ENCODE data around the gene TMEM178A.
"Not testable (repeated sequence)": the region's sequence is repeated elsewhere in the genome, so short reads cannot be mapped to it uniquely, and the experiment has no call there.

The TMEM178A gene

GRCh38 chr2:39665811-39666490 is at the start of gene TMEM178A:
TSS of gene TMEM178A (plus strand) at chr2:39665917. CDS start at chr2:39665975, 58 bp downstream.
- H3K27me3 ChIP-seq (ENCODE audit: insufficient read depth, low read length) = peaks cover 50% of the 10 kb centered on the region
- no peaks in the 10 kb centered on the region for H3K9me3 ChIP-seq (ENCODE audit: insufficient read depth, low read depth, low read length)
- peak within 1 kb of the TSS; percentile 64; the same call in 1 of the 2 replicates for H3K9ac ChIP-seq (ENCODE audit: low read depth, low read length)
- H3K36me3 ChIP-seq (ENCODE audit: insufficient read depth, low read depth, low read length) = no peaks in the 10 kb centered on the region
- no peak within 1 kb of the TSS for H3K27ac ChIP-seq (ENCODE audit: low read length)
- H3K4me3 ChIP-seq (ENCODE audit: low read length) = peak within 1 kb of the TSS; percentile 87
- peaks cover 13% of the 10 kb centered on the region for H3K4me1 ChIP-seq (ENCODE audit: insufficient read depth, low read length)

GRCh38 chr2:39618236-39618635 is 47.5 kb upstream of the TMEM178A start:
- Histone ChIP-seq H3K36me3 (ENCODE audit: insufficient read depth, low read depth, low read length) (no peaks in the 10 kb centered on the region), H3K9me3 (ENCODE audit: insufficient read depth, low read depth, low read length) (no peaks in the 10 kb centered on the region), H3K9ac (ENCODE audit: low read depth, low read length) (no peak overlapping the region)

GRCh38 chr2:39618736-39619135 is 47.0 kb upstream of the TMEM178A start:
- no peaks in the 10 kb centered on the region for H3K27me3 ChIP-seq (ENCODE audit: insufficient read depth, low read length)
- H3K36me3 ChIP-seq (ENCODE audit: insufficient read depth, low read depth, low read length) = no peaks in the 10 kb centered on the region
- H3K9me3 ChIP-seq (ENCODE audit: insufficient read depth, low read depth, low read length) = no peaks in the 10 kb centered on the region
- H3K27ac ChIP-seq (ENCODE audit: low read length) = no peak overlapping the region
- H3K4me3 ChIP-seq (ENCODE audit: low read length) = no peak overlapping the region
- H3K9ac ChIP-seq (ENCODE audit: low read depth, low read length) = no peak overlapping the region
- no peaks in the 10 kb centered on the region for H3K4me1 ChIP-seq (ENCODE audit: insufficient read depth, low read length)

More at GRCh38 chr2:39618236-39618635, 47.5 kb upstream of the TMEM178A start:
- Histone ChIP-seq H3K27me3 (ENCODE audit: insufficient read depth, low read length) (no peaks in the 10 kb centered on the region), H3K27ac (ENCODE audit: low read length) (no peak overlapping the region), H3K4me1 (ENCODE audit: insufficient read depth, low read length) (no peaks in the 10 kb centered on the region), H3K4me3 (ENCODE audit: low read length) (no peak overlapping the region)

GRCh38 chr2:39620067-39620466 is 45.6 kb upstream of the TMEM178A start:
- H3K36me3 ChIP-seq (ENCODE audit: insufficient read depth, low read depth, low read length) = no peaks in the 10 kb centered on the region
- H3K4me1 ChIP-seq (ENCODE audit: insufficient read depth, low read length) = no peaks in the 10 kb centered on the region
- H3K9me3 ChIP-seq (ENCODE audit: insufficient read depth, low read depth, low read length) = no peaks in the 10 kb centered on the region
- H3K4me3 ChIP-seq (ENCODE audit: low read length) = no peak overlapping the region
- no peaks in the 10 kb centered on the region for H3K27me3 ChIP-seq (ENCODE audit: insufficient read depth, low read length)
- no peak overlapping the region for H3K9ac ChIP-seq (ENCODE audit: low read depth, low read length)
- no peak overlapping the region for H3K27ac ChIP-seq (ENCODE audit: low read length)

- Histone ChIP-seq H3K4me1 (ENCODE audit: insufficient read depth, low read length) (peaks cover 6% of the 10 kb centered on the region; the same call in 1 of the 2 replicates), H3K27me3 (ENCODE audit: insufficient read depth, low read length) (no peaks in the 10 kb centered on the region), H3K36me3 (ENCODE audit: insufficient read depth, low read depth, low read length) (no peaks in the 10 kb centered on the region), H3K27ac (ENCODE audit: low read length) (no peak overlapping the region), H3K9me3 (ENCODE audit: insufficient read depth, low read depth, low read length) (no peaks in the 10 kb centered on the region), H3K9ac (ENCODE audit: low read depth, low read length) (no peak overlapping the region), H3K4me3 (ENCODE audit: low read length) (no peak overlapping the region)
These were observed 44.1 kb upstream of the TMEM178A start for GRCh38 chr2:39621596-39621995.

- Histone ChIP-seq H3K4me1 (ENCODE audit: insufficient read depth, low read length) (peaks cover 6% of the 10 kb centered on the region; the same call in 1 of the 2 replicates), H3K4me3 (ENCODE audit: low read length) (no peak overlapping the region), H3K9ac (ENCODE audit: low read depth, low read length) (no peak overlapping the region), H3K27me3 (ENCODE audit: insufficient read depth, low read length) (no peaks in the 10 kb centered on the region), H3K9me3 (ENCODE audit: insufficient read depth, low read depth, low read length) (no peaks in the 10 kb centered on the region), H3K36me3 (ENCODE audit: insufficient read depth, low read depth, low read length) (no peaks in the 10 kb centered on the region), H3K27ac (ENCODE audit: low read length) (no peak overlapping the region)
These were observed 42.9 kb upstream of the TMEM178A start for GRCh38 chr2:39622860-39623259.

- no peaks in the 10 kb centered on the region for H3K27me3 ChIP-seq (ENCODE audit: insufficient read depth, low read length)
- no peak overlapping the region for H3K27ac ChIP-seq (ENCODE audit: low read length)
- H3K4me1 ChIP-seq (ENCODE audit: insufficient read depth, low read length) = peaks cover 6% of the 10 kb centered on the region; the same call in 1 of the 2 replicates
- no peaks in the 10 kb centered on the region for H3K36me3 ChIP-seq (ENCODE audit: insufficient read depth, low read depth, low read length)
- H3K9ac ChIP-seq (ENCODE audit: low read depth, low read length) = no peak overlapping the region
- no peaks in the 10 kb centered on the region for H3K9me3 ChIP-seq (ENCODE audit: insufficient read depth, low read depth, low read length)
- H3K4me3 ChIP-seq (ENCODE audit: low read length) = no peak overlapping the region
These were observed 41.8 kb upstream of the TMEM178A start for GRCh38 chr2:39623917-39624316.

GRCh38 chr2:39625193-39625926 is 40.4 kb upstream of the TMEM178A start:
- Histone ChIP-seq H3K27ac (ENCODE audit: low read length) (no peak overlapping the region), H3K36me3 (ENCODE audit: insufficient read depth, low read depth, low read length) (no peaks in the 10 kb centered on the region), H3K9ac (ENCODE audit: low read depth, low read length) (no peak overlapping the region), H3K9me3 (ENCODE audit: insufficient read depth, low read depth, low read length) (peaks cover 4% of the 10 kb centered on the region), H3K4me3 (ENCODE audit: low read length) (no peak overlapping the region), H3K27me3 (ENCODE audit: insufficient read depth, low read length) (no peaks in the 10 kb centered on the region), H3K4me1 (ENCODE audit: insufficient read depth, low read length) (peaks cover 6% of the 10 kb centered on the region; the same call in 1 of the 2 replicates)

GRCh38 chr2:39625927-39626270 is 39.8 kb upstream of the TMEM178A start:
- no peaks in the 10 kb centered on the region for H3K36me3 ChIP-seq (ENCODE audit: insufficient read depth, low read depth, low read length)
- H3K9ac ChIP-seq (ENCODE audit: low read depth, low read length) = no peak overlapping the region
- H3K4me3 ChIP-seq (ENCODE audit: low read length) = no peak overlapping the region
- peaks cover 4% of the 10 kb centered on the region for H3K9me3 ChIP-seq (ENCODE audit: insufficient read depth, low read depth, low read length)
- H3K27me3 ChIP-seq (ENCODE audit: insufficient read depth, low read length) = no peaks in the 10 kb centered on the region
- H3K27ac ChIP-seq (ENCODE audit: low read length) = no peak overlapping the region
- H3K4me1 ChIP-seq (ENCODE audit: insufficient read depth, low read length) = peaks cover 6% of the 10 kb centered on the region; the same call in 1 of the 2 replicates

GRCh38 chr2:39628346-39628745 is 37.4 kb upstream of the TMEM178A start:
- H3K4me3 ChIP-seq (ENCODE audit: low read length); H3K36me3 ChIP-seq (ENCODE audit: insufficient read depth, low read depth, low read length); H3K9ac ChIP-seq (ENCODE audit: low read depth, low read length); H3K27ac ChIP-seq (ENCODE audit: low read length); H3K9me3 ChIP-seq (ENCODE audit: insufficient read depth, low read depth, low read length); H3K27me3 ChIP-seq (ENCODE audit: insufficient read depth, low read length); H3K4me1 ChIP-seq (ENCODE audit: insufficient read depth, low read length): not testable (repeated sequence)

GRCh38 chr2:39629646-39630045 is 36.1 kb upstream of the TMEM178A start:
- Histone ChIP-seq H3K4me1 (ENCODE audit: insufficient read depth, low read length) (peaks cover 6% of the 10 kb centered on the region; the same call in 1 of the 2 replicates), H3K27ac (ENCODE audit: low read length) (no peak overlapping the region), H3K9me3 (ENCODE audit: insufficient read depth, low read depth, low read length) (peaks cover 4% of the 10 kb centered on the region), H3K27me3 (ENCODE audit: insufficient read depth, low read length) (no peaks in the 10 kb centered on the region), H3K4me3 (ENCODE audit: low read length) (no peak overlapping the region), H3K9ac (ENCODE audit: low read depth, low read length) (no peak overlapping the region), H3K36me3 (ENCODE audit: insufficient read depth, low read depth, low read length) (no peaks in the 10 kb centered on the region)

GRCh38 chr2:39631256-39631655 is 34.5 kb upstream of the TMEM178A start:
- Histone ChIP-seq H3K27ac (ENCODE audit: low read length) (no peak overlapping the region), H3K36me3 (ENCODE audit: insufficient read depth, low read depth, low read length) (no peaks in the 10 kb centered on the region), H3K9me3 (ENCODE audit: insufficient read depth, low read depth, low read length) (peaks cover 4% of the 10 kb centered on the region), H3K27me3 (ENCODE audit: insufficient read depth, low read length) (no peaks in the 10 kb centered on the region), H3K9ac (ENCODE audit: low read depth, low read length) (no peak overlapping the region), H3K4me1 (ENCODE audit: insufficient read depth, low read length) (no peaks in the 10 kb centered on the region), H3K4me3 (ENCODE audit: low read length) (no peak overlapping the region)
